Measurements from ENCODE around the gene GJB6.
"Not testable (repeated sequence)": the region's sequence is repeated elsewhere in the genome, so short reads cannot be mapped to it uniquely, and the experiment has no call there.

GJB6 gene

GRCh38 chr13:20231839-20232555 lies at the start of gene GJB6:
Gene GJB6 (minus strand): TSS chr13:20232319. CDS start chr13:20223480, 8,839 bp downstream.
- DNase-seq: peak; percentile 56

GRCh38 chr13:20276901-20277300 lies 44.8 kb upstream of the GJB6 start:
- not testable (repeated sequence) for DNase-seq

DNA sequence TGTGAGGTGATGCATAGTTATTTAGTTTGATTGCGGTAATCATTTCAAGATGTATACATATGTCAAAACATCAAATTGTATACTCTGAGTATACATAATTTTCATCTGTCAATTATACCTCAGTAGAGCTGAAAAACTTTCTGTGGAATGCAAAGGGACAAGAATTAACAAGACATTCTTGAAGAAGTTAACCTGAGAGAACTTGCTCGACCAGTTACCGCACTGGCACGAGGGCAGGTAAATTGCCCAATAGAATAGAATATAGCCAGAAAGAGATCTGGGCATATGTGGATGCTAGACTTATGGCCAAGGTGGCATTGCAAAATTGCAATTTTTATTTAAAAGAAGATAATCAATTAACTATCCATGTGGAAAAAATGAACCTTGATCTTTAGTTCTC lies 42.3 kb upstream of the GJB6 start:
- DNase-seq: no peak

DNA sequence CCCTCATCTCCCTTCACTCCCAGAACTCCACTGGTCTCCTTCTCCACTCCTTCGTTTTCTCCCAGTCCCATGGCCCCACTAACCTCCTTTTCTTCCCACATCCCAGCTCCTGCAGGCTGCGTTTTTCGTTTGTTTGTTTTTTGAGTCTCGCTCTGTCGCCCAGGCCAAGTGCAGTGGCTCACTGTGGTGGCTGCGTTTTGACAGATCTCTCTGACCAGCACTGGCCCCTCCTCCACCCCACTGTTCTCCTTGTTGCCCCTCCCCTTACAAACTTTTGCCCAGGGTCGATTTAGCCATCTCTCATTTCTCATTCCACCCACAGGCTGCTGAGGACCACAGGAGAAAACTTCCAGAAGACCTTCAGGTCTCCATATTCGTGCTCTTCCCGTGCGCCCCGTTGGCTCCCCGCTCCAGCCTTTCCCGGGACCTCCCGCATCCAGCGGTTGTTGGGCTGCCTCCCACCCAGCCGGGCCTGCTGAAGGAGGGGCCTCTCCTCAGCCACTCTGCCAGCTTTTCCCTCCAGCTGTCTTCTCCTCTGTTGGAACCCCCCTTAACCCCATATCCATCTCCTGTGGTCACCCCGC lies 40.6 kb upstream of the GJB6 start:
- no peak for DNase-seq

DNA sequence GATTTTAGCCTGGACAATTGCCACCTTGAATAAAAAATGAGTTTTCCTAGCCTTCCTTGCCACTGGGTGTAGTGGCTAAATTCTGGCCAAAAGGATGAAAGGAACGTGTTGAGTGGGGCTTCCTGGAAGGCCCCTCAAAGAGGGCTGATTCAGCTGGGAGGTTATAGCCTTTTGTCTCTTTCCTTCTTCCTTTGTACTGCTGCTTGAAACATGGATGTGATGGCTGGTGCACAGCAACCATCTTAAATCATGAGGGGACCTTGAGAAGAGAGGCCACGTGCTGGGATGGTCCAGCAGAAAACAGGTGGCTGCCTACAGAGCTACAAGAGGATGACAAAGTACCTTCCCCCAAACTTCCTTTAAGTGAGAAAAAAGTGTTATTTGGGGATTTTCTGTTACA lies 40.0 kb upstream of the GJB6 start:
- DNase-seq: no peak

DNA sequence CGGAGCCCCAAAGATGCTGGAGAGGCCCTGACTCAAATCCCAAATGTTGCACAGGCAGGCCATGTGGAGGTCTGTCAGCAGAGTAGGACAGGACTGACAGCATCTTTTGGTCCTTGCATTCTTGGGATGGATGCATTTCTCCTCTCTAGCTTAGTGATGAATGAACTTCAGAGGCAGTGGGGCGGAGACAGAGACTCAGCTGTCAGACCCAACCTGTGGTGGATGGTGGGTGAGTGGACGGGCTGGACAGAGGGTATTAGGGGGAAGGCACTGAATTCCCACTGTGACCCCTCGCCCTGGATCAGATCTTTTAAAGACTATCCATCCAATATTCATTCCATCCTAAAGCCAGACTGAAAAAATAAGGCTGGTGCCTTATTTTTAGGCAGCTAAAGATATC lies 39.3 kb upstream of the GJB6 start:
- no peak for DNase-seq

DNA sequence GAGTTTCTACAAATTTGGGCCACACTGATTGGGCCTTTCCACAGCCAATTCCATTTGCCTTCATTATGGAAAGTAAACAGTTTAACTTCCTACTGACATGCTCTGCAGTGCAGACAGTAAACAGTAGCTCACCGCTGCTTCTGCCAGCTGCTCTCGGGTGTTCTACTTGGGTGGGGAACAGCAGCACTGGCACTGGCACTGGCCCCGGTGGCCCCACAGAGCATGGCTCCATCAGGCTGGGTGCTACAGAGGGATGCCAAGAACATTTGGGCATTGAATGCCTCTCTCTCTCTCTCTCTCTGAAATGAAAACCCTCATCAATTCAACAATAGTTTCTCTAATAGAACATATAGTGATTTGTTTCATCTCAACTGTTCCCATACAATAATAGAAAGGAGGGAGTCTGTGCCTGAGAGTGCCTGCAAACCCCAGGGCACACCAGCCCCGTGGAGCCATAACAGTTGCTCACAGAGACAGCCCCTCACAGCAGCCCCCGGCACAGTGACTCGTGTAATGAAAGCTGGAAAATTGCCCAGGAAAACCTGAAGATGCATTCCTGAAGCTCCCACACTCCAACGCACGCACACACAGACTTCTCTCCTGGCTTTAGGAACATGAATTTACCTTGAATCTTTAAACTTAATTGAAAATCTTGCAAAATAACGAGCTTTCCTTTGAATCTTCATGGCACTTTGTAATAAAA lies 38.2 kb upstream of the GJB6 start:
- DNase-seq: no peak

DNA sequence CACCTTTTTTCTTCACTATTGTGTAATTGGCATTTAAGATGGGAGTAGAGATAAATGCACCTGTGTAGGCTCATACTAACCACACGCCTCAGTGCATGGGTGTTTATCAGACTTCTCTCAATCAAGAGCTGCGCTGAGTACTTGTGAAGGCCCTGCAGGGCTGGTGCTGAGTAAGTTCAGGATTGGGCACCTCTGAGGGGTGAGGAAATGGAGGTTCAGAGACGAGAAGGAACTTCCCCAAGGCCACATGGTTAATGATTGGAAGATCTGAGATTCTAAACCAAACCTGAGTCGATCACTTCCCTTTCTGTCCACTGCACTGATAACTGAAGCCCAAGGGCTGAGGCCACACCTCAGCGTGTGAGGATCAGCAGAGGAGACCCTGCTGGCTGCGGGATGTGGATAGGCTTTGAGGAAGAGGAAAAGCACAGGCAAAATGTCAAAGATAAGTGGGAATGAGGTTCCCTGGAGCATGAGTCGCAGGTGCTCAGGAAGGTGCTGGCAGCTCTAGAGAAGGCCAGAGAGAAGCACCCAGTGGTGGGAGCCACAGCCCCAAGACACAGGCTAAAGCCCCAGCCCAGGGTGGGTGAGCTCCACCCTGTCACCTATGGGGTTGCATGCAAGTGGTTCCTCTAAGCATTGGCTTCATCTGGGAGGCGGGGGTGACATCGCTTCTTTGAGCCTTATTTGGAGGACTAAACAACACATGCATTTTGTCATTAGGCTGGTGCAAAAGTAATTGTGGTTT lies 32.3 kb upstream of the GJB6 start:
- peak; percentile 10 for DNase-seq

DNA sequence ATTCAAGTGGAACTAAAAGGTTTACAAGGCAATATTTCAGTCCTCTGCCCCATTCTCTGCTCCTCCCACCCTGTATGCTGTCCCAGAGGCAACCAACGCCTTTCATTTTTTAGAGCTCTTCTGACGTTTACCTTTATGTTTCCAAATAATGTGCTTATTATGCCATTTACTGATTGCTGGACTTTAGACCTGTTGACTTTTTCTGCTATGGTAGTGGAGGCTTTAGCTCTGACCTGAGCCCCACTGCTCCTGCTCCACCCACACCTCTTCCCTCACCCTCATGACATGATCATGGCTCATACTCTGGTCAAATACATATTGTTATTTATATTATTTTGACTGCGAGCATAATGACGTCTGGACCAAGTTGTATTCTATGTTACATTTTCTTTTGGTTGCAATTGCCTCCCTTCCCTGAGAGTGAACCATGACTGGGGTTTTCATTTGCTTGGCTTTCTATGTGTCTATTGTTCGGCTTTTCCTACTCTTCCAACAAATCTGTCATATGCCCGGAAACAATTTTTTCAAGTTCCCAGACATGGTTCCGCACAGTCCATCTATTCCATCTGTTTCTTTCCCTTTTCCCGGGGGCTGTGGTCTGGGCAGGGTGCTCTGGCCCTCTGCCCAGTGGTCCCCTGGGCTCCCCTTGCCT lies 31.4 kb upstream of the GJB6 start:
- DNase-seq: no peak

- DNase-seq: no peak
These were observed 26.8 kb upstream of the GJB6 start for GRCh38 chr13:20258963-20259288.

- DNase-seq: no peak
These were observed 26.3 kb upstream of the GJB6 start for GRCh38 chr13:20258208-20258962.

DNA sequence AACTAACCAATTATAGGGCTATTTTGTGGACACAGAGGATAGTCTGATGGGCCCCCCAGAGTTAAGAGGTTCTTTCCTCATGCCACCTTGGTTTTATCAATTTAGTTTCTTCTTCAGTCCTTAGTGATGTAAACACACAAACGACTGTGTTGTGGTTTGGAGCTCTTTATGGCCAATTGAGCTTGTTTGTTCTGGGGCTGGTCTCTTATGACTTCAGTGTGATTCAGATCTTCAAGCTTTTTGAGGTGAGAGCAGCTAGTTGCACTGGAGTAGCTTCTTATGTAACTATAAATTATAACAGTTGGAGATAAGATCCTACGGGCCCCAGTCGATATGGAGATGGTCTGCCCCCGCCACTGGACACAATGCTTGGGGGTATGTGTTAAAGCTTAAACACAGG lies 22.0 kb upstream of the GJB6 start:
- no peak for DNase-seq

DNA sequence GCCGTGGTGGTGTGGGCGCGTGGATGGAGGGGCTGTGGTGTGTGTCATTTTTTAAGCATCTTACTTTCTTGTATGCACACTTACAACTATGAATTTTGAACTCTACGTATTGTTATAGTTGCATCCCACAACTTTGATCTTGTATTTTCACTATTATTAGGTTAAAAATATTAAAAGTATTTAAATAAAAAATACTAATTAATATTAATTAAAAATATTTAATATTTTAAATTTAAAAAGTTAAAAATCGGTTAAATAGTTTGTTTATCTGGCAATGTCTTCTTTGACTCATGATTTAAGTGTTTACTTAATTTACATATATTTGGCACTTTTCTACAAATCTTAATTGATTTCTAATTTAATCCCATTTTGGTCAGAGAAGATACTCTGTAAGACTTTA lies 17.8 kb upstream of the GJB6 start:
- no peak for DNase-seq

- no peak for DNase-seq
These were observed 15.8 kb upstream of the GJB6 start for GRCh38 chr13:20247963-20248362.

GRCh38 chr13:20247403-20247802 lies 15.3 kb upstream of the GJB6 start:
- DNase-seq: no peak

DNA sequence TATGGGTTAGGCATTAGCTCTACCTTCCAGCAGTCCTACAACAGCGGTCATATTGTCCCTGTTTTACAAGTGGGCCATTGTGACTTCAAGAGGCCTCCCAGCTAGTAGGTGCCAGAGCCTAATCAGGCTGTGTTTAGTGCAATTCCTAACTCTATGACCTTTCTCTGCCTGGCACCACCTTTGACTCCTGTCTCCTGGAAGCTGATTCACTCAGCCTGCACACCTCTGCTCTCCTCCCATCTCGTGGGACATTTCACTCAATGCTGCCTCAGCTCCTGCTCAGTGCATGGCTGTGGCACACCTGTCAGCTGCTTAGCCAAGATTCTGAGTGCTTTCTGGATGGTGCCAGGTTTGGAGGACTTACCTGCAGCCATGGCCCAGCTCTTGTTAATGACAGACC lies 9.5 kb upstream of the GJB6 start:
- DNase-seq: no peak

DNA sequence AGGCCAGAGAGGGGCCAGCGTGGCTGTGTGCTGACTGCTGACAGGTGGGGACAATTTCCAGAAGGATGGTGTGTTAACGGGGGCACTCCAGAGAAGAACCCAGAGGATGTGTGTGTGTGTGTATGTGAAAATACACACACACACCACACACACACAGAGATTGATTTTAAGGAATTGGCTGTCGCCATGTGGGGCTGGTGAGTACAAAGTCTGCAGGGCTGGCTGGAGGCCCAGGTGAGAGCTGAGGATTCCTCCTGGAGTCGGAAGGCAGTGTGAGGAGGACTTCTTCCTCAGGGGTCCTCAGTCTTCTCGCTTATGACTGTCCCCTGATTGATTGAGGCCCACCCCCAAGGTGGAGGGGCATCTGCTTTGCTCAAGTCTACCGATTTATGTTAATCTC lies 7.6 kb upstream of the GJB6 start:
- no peak for DNase-seq

DNA sequence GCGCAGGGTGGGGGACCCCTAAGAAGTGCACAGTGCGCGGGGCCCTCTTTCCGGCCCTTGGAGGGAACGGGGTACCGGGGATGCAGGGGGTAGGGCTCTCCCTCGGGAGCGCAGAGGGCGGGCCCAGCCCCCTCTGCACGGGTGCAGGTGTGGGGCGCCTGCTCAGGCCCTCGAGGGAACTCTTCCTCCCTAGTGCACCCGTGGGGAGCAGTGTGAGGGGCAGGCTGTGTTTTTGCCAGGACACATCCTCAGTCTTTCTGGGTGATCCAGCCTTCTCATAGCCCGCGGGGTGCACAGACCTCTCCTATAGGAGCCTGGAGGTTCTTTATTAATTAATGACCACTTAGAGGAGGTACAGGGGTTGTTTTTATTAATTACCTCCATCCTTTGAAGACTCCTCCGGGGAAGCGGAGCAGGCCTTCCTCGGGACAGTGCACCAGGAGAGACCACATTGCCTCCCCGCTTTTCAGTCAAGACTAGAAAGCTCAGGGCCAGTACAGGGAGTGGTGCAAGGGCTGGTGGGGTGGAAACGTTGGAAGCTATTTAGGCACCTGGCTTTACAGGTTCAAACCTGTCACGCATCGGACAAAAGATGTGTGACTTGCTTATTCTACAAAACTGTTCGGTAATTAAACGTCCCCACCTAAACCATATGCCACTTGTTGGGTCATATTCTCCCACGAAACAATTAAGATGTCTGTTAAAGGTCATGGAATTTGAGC lies 598 bp upstream of the GJB6 start:
- DNase-seq: no peak

- peak; percentile 27 for DNase-seq
These were observed 943 bp downstream of the GJB6 start for GRCh38 chr13:20230913-20231838.

DNA sequence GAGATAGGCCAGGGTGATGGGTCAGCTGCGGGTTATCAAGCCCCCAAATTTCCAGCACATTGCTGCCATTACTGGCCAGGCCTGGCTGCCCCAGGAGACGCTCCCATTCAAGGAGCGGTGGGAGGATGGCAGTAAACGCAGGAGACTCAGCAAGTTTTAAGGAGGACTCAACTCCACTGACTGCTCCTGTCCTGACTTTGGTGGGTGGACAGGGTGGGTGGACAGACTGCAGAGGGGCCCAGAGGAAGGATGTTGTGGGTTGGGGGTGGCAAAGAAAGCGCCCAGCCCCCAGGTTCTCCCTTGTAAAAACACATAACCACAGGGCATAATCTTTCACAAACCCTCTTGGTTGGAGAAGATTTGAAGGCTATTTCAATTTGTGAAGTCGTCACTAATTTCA lies 4.4 kb downstream of the GJB6 start:
- DNase-seq: no peak

DNA sequence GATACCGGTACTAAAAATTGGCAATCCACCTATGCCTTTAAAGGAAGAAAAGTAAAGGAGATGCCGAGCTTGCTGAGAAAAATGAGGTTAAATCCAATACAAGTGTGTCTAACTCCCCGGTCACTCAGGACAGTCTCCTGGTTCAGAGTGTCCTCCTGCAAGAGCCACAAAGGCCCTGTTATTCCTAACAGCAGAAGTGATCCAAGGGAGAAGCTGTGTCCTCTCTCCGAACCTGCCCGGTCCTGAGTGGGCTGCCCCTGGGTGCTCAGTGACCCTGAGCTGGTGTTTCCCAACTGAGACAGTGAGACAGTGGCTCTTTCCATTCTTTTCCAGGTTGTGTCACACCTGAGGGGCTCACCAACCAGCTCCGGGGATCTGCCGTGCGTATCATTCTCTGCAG lies 4.8 kb downstream of the GJB6 start:
- no peak for DNase-seq

All from stimulated activated CD4-positive, alpha-beta T cell treated with anti-CD3 and anti-CD28 coated beads, Interleukin-15, amount 100 ng/mL, for 24 hours (primary cell).